HG03378 (cell line): ENCODE data around the gene PCBD1.
"Not testable (repeated sequence)": the region's sequence is repeated elsewhere in the genome, so short reads cannot be mapped to it uniquely, and the experiment has no call there.

ENCODE experiments used
- ATAC-seq: cut with Tn5 transposase; IDR thresholded peaks from one replicate; pipeline ENCODE4 v1.9.1; 2021; ENCODE audit warnings: mild to moderate bottlenecking, moderate library complexity; ENCODE audit not compliant: unreplicated experiment

Gene PCBD1

GRCh38 chr10:70879207-70879606, 9.2 kb downstream of the PCBD1 start:
- no peak for ATAC-seq

- no peak for ATAC-seq
Measured at GRCh38 chr10:70874061-70874460, 14.3 kb downstream of the PCBD1 start.

DNA sequence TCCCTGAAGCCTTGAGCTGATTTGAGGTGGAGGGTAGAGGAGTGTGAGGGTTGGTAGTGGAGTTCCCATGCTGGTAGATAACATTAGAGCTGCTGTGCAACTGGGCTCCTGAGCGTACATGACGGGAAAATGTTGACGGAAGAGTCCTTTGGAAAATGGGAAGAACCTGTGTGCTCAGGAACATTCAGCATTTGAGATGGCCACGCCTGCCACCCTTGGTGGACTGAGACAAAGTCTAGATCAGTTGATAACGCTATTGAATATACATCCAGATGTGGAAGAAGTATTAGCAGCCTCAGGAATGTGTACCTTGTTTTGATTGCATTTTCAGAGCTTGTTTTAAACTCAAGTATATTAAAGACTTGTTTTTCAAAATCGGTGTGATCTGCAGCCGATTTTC, 16.1 kb downstream of the PCBD1 start:
- no peak for ATAC-seq

DNA sequence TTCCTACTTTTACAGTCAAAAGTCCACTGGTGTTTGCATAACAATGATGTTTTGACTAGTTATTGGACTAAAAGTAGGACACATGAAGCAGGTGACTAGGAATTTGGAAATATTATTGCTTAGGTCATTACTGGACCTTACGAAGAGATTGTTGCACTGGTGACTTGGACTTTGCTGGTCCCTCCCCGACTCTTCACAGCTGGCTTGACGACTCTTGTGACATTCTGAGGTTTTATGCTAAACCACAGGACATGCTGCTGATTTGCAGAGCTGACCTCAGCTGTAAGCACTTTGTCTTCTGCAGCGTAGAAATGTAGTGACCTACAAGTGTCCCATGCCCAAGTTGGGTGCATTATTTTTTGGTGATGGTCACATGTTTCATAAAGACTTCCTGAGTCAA, 21.9 kb downstream of the PCBD1 start:
- ATAC-seq, result no peak

- ATAC-seq, result no peak
Measured at GRCh38 chr10:70864935-70865334, 23.4 kb downstream of the PCBD1 start.

GRCh38 chr10:70863470-70864160, 24.8 kb downstream of the PCBD1 start:
- ATAC-seq, result no peak

DNA sequence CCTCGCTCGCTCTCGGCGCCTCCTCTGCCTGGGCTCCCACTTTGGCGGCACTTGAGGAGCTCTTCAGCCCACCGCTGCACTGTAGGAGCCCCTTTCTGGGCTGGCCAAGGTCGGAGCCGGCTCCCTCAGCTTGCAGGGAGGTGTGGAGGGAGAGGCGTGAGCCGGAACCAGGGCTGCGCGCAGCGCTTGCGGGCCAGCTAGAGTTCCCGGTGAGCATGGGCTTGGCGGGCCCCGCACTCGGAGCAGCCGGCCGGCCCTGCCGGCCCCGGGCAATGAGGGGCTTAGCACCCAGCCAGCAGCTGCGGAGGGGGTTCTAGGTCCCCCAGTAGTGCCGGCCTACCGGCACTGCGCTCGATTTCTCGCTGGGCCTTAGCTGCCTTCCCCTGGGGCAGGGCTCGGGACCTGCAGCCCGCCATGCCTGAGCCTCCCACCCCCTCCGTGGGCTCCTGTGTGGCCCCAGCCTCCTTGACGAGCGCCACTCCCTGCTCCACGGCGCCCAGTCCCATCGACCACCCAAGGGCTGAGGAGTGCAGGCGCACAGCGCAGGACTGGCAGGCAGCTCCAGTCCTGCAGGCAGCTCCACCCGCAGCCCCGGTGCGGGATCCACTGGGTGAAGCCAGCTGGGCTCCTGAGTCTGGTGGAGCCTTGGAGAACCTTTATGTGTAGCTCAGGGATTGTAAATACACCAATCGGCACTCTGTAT, 26.7 kb downstream of the PCBD1 start:
- not testable (repeated sequence) for ATAC-seq

- no peak for ATAC-seq
Measured at GRCh38 chr10:70858759-70859158, 29.6 kb downstream of the PCBD1 start.

DNA sequence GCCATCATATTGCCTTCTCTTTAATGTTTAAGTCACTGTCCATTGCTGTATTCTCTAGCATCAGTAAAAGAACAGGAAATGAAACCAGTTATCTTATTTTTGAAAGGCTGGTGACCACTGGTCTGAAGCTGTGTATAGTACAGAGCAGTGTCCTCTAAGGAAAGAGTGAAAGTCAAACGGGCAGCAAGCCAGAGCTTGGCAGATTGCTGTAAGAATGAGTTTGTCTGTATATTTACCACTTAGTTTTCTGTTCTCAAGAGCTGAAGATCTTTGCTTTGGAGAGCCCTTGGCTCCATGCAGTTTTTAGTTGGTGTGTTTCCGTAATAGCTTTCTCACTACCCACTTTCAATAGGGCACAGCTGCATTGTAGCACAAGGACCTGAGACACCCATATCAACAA, 31.9 kb downstream of the PCBD1 start:
- ATAC-seq, result no peak

DNA sequence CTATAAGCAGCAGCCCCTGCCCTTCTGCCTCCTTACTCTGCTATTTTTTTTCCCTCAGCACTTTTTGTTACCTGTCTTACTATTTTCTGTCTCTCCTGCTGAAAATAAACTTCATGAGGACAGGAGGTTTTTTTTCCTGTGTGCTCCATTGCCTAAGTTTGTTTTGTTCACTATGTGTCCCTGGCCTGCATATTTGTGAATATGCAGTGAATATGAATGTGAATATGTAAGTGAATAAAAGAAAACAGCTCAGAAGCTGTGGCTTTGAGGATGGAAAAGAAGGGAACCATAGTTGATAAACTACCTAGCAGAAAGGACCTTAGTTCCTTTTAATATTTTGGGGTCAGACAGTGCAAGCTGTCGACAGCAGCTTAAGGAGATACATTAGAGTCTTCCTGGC, 34.9 kb downstream of the PCBD1 start:
- ATAC-seq, result no peak

GRCh38 chr10:70853038-70853437, 35.3 kb downstream of the PCBD1 start:
- ATAC-seq, result no peak

DNA sequence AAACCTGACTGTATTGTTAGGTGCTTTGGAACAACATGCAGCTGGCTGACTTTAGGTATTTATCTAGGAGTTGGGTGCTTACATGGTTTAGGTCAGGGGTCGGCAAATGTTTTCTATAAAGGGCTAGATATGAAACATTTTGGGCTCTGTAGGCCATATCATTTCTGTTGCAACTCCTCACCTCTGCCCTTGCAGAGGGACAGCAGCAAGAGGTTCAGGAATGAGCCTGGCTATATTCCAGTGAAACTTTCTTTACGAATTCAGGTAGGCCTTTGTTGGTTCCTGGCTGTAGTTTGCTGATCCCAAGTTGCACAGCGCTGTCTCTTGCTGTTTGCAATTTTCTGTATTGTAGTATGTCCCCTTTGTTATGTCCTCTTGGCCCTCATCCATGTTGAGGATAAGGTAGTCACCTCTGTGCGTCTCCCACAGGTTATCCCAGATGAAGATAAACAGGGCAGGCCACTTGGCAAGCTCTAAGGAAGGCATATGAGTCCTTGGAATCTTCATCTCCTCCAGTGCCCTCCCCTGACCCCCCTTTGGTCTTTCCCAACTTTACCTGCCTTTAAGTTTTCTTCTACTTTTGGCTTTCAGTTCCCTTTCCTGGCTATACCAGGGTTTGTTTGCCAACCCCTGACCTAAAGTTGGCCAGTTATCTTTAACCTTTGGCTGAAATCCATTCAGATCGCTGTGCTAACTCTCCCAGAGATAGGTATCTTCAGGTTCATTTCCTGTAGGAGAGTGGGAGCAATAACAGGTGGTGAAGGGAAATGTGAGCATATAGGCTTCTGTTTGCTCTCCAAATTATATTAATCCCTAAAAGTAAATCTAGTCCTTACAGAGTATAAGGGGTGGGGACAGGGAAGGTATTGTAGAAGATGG, 36.5 kb downstream of the PCBD1 start:
- ATAC-seq, result no peak

DNA sequence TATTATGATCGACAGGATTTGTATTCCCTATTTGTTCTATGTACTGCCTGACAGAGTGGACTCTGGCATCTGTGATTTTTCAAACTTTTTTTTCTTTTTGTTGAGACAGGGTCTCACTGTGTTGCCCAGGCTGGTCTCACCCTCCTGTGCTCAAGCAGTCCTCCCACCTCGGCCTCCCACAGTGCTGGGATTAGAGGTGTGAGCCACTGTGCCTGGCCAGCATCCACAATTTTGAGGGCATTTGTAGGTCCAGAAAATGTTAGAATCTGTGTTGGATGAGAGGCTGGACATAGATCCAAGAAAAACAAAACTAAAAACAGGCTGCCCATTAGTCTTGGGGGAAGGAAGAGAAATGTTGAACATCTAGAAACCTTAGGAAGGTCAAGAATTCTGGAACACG, 38.3 kb downstream of the PCBD1 start:
- ATAC-seq, result no peak

DNA sequence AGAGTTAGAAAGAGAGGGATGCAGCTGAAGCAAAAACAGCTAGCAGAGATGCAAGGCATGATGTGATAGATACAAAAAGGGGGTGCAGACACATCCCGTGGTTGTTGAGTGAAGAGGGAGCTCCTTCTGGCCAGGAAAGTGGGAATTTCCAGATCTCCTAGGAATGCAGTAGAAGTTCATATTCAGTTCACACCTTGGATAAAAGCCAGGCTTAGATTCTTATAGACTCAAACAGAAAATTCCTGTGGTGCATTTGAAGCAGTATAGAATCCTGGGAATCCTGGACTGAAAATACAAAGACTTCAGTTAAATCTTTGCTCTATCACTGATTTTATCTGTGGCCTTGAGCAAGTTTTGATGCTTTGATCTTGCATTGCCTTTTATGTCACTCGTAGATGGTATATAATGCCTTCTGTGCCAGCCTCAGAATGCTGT, 38.8 kb downstream of the PCBD1 start:
- no peak for ATAC-seq

- no peak for ATAC-seq
Measured at GRCh38 chr10:70847659-70848360, 40.6 kb downstream of the PCBD1 start.

DNA sequence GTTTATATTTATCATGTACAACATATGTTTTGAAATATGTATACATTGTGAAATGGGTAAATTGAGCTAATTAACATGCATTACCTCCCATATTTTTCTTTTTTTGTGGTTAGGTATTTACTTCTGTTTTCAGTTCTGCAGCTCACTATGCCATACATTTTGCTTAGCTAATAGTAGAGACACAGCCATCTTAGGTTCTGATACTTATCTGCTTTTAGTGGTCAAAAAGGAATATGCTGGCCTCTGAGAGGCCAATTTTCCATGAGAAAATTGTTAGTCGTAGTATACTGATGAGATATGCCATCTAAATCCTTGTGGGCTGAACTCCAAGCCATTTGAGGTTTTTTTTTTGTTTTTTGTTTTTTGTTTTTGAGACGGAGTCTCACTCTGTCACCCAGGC, 41.6 kb downstream of the PCBD1 start:
- no peak for ATAC-seq

GRCh38 chr10:70845816-70846215, 42.5 kb downstream of the PCBD1 start:
- no peak for ATAC-seq

- ATAC-seq, result no peak
Measured at GRCh38 chr10:70845256-70845655, 43.1 kb downstream of the PCBD1 start.

GRCh38 chr10:70843776-70844489, 44.4 kb downstream of the PCBD1 start:
- ATAC-seq, result no peak

- no peak for ATAC-seq
Measured at GRCh38 chr10:70843333-70843732, 45.0 kb downstream of the PCBD1 start.
